ENCODE measurements around the gene PKD1.
"Not testable (repeated sequence)": the region's sequence is repeated elsewhere in the genome, so short reads cannot be mapped to it uniquely, and the experiment has no call there.

- TF ChIP-seq CTCF (IDR thresholded peaks at IDR 0.05); ZFX (IDR thresholded peaks at IDR 0.05; ENCODE audit: borderline replicate concordance): not testable (repeated sequence)
These were observed 23.1 kb downstream of the PKD1 start for GRCh38 chr16:2112539-2113106.
